Pericardium fibroblast (primary cell): ENCODE measurements around the gene SMARCB1. TPM values are rescaled to one million over a fixed set of nuclear protein-coding genes. Genes with fewer than 3 reads are reported as not detected.

Experiments
- total RNA-seq: library from RNA; depleted of rRNA; stranded (reverse); fragments of >200 nt; gene quantifications from 2 replicates; pipeline ENCODE4 v1.2.3, GENCODE V29; 2015

Gene SMARCB1
- 63.8 and 737 TPM in 2 replicates for total RNA-seq

GRCh38 chr22:23786752-23787599, at the start of gene SMARCB1:
Gene SMARCB1, plus strand, starts transcription at chr22:23786966. Its CDS starts 204 bp downstream, at chr22:23787170.

GRCh38 chr22:23750714-23751440, 35.9 kb upstream of the SMARCB1 start, which contains the start of gene ZNF70:
Gene ZNF70, minus strand, starts transcription at chr22:23751112. Its CDS starts 5,972 bp downstream, at chr22:23745140.

GRCh38 chr22:23754220-23754919, 32.4 kb upstream of the SMARCB1 start, which contains the start of gene VPREB3:
Gene VPREB3, minus strand, starts transcription at chr22:23754425. Its CDS starts 62 bp downstream, at chr22:23754363.

GRCh38 chr22:23762842-23763578, 23.8 kb upstream of the SMARCB1 start, which contains the start of gene C22orf15:
Gene C22orf15, plus strand, starts transcription at chr22:23762990. Its CDS starts 317 bp downstream, at chr22:23763307.

GRCh38 chr22:23767673-23768548, 18.9 kb upstream of the SMARCB1 start, which contains the start of gene CHCHD10:
Gene CHCHD10, minus strand, starts transcription at chr22:23767972. Its CDS starts 98 bp downstream, at chr22:23767874.

GRCh38 chr22:23772649-23773473, 13.9 kb upstream of the SMARCB1 start, which contains the start of gene MMP11:
Gene MMP11, plus strand, starts transcription at chr22:23772849. Its CDS starts 22 bp downstream, at chr22:23772871.

GRCh38 chr22:23838681-23839468, 52.1 kb downstream of the SMARCB1 start, which contains the start of gene DERL3:
Gene DERL3, minus strand, starts transcription at chr22:23839006. Its CDS starts 19 bp downstream, at chr22:23838987.

GRCh38 chr22:23857606-23858483, 71.1 kb downstream of the SMARCB1 start, which contains the start of gene SLC2A11:
Gene SLC2A11, plus strand, starts transcription at chr22:23857875. Its CDS starts 125 bp downstream, at chr22:23858000.

Other genes with a start within 250 kb of the SMARCB1 start
- gene IGLL1, start 206.7 kb upstream of the SMARCB1 start, total RNA-seq: not detected in 2 replicates
- 0.09 TPM in 1 of 2 replicates, not detected in the other for gene DRICH1, start 154.6 kb upstream of the SMARCB1 start, total RNA-seq
- gene RGL4, start 96.0 kb upstream of the SMARCB1 start, total RNA-seq: not detected in 2 replicates
- gene ZNF70, start 35.9 kb upstream of the SMARCB1 start, total RNA-seq: 3.2 and 3.9 TPM in 2 replicates
- not detected in 2 replicates for gene VPREB3, start 32.5 kb upstream of the SMARCB1 start, total RNA-seq
- 0.77 and 1.1 TPM in 2 replicates for gene C22orf15, start 24.0 kb upstream of the SMARCB1 start, total RNA-seq
- 0.85 and 10.6 TPM in 2 replicates for gene CHCHD10, start 19.0 kb upstream of the SMARCB1 start, total RNA-seq
- 9.6 and 12.3 TPM in 2 replicates for gene MMP11, start 14.1 kb upstream of the SMARCB1 start, total RNA-seq
- under 0.01 TPM in 1 of 2 replicates, not detected in the other for gene DERL3, start 52.0 kb downstream of the SMARCB1 start, total RNA-seq
- 2.9 and 4.2 TPM in 2 replicates for gene SLC2A11, start 70.9 kb downstream of the SMARCB1 start, total RNA-seq
- gene MIF, start 107.4 kb downstream of the SMARCB1 start, total RNA-seq: 775 and 1,022 TPM in 2 replicates
- gene GSTT2B, start 174.2 kb downstream of the SMARCB1 start, total RNA-seq: 13.5 and 16.9 TPM in 2 replicates
- 1.0 and 1.2 TPM in 2 replicates for gene DDTL, start 179.9 kb downstream of the SMARCB1 start, total RNA-seq
- gene DDT, start 187.5 kb downstream of the SMARCB1 start, total RNA-seq: 121 and 166 TPM in 2 replicates
- 2.1 and 2.3 TPM in 2 replicates for gene GSTT2, start 193.2 kb downstream of the SMARCB1 start, total RNA-seq
- not detected in 2 replicates for gene GSTT4, start 218.5 kb downstream of the SMARCB1 start, total RNA-seq
- gene CABIN1, start 224.3 kb downstream of the SMARCB1 start, total RNA-seq: 17.8 and 21.2 TPM in 2 replicates